Fibroblast of villous mesenchyme (primary cell): ENCODE results near the gene GH1. TPM values are rescaled to one million over a fixed set of nuclear protein-coding genes. Genes with fewer than 3 reads are reported as not detected.
"Not testable (repeated sequence)": the region's sequence is repeated elsewhere in the genome, so short reads cannot be mapped to it uniquely, and the experiment has no call there.

Experiments used
- DNase-seq: peaks from one replicate; pipeline ENCODE4 v3.0.0-alpha.2; 2010; ENCODE audit warnings: low read depth
- H3K4me3 ChIP-seq: 2 replicates; pipeline ENCODE4 v1.5.1; 2011; ENCODE audit warnings: low read depth, mild to moderate bottlenecking, low read length
- CTCF ChIP-seq: IDR thresholded peaks from 2 replicates; pipeline ENCODE4 v1.5.1; 2012; ENCODE audit warnings: low read depth, mild to moderate bottlenecking, low read length; ENCODE audit not compliant: insufficient read depth
- total RNA-seq: library from RNA; depleted of rRNA; stranded (reverse); fragments of >200 nt; gene quantifications from 2 replicates; pipeline ENCODE4 v1.2.3, GENCODE V29; 2012

GH1 gene
- total RNA-seq, 1 donor: not detected

- not testable (repeated sequence) for DNase-seq, H3K4me3 ChIP-seq
- TF ChIP-seq CTCF: peak; percentile 13
Measured at GRCh38 chr17:63892316-63893037, 26.2 kb downstream of the GH1 start.

- DNase-seq: peak; percentile 21
- H3K4me3 ChIP-seq: not testable (repeated sequence)
- TF ChIP-seq CTCF: peak; percentile 48
Measured at GRCh38 chr17:63889026-63889848, 29.4 kb downstream of the GH1 start.

- DNase-seq, H3K4me3 ChIP-seq: not testable (repeated sequence)
Measured at GRCh38 chr17:63885119-63885518, 33.5 kb downstream of the GH1 start.

GRCh38 chr17:63882626-63883126, 36.0 kb downstream of the GH1 start:
- DNase-seq, H3K4me3 ChIP-seq: not testable (repeated sequence)

GRCh38 chr17:63881935-63882601, 36.6 kb downstream of the GH1 start, which contains the start of gene GH2:
TSS of gene GH2 (minus strand) at chr17:63881944. CDS start at chr17:63881801, 143 bp downstream.
- no peak within 1 kb of the TSS for H3K4me3 ChIP-seq
- peak; percentile 35 for DNase-seq
- TF ChIP-seq CTCF: peak; percentile 67

- DNase-seq, H3K4me3 ChIP-seq: not testable (repeated sequence)
- peak; percentile 15 for TF ChIP-seq CTCF
Measured at GRCh38 chr17:63881337-63881736, 37.3 kb downstream of the GH1 start.

- H3K4me3 ChIP-seq: no peak overlapping the region
- no peak for TF ChIP-seq CTCF
- no peak for DNase-seq
Measured at GRCh38 chr17:63880706-63881105, 37.9 kb downstream of the GH1 start.

GRCh38 chr17:63878413-63878812, 40.2 kb downstream of the GH1 start:
- not testable (repeated sequence) for DNase-seq, H3K4me3 ChIP-seq

GRCh38 chr17:63874693-63875092, 43.9 kb downstream of the GH1 start:
- not testable (repeated sequence) for H3K4me3 ChIP-seq, DNase-seq

- not testable (repeated sequence) for DNase-seq, H3K4me3 ChIP-seq
Measured at GRCh38 chr17:63874061-63874626, 44.5 kb downstream of the GH1 start.

GRCh38 chr17:63873577-63873976, 45.1 kb downstream of the GH1 start, which contains the start of gene CSH2:
TSS of gene CSH2 (minus strand) at chr17:63873677. CDS start at chr17:63873614, 63 bp downstream.
- DNase-seq, H3K4me3 ChIP-seq: not testable (repeated sequence)
